DND-41 (cell line): ENCODE measurements around the gene ZNF79.

Source experiments
- ATAC-seq: fragments of 200-7000 bp; cut with Tn5 transposase; 3 replicates; pipeline ENCODE4 v1.9.1; 2021; ENCODE audit warnings: low read depth; ENCODE audit not compliant: insufficient read depth
- DNase-seq: peaks from one replicate; pipeline ENCODE4 v3.0.0-alpha.2; 2020
- H2AFZ ChIP-seq: 2 replicates; pipeline ENCODE4 v1.6.0; 2012; ENCODE audit warnings: low read depth, low read length
- H3K27ac ChIP-seq: 2 replicates; pipeline ENCODE4 v1.5.1; 2012; ENCODE audit warnings: low read length, inconsistent platforms
- H3K27me3 ChIP-seq: fragments of 200-600 bp; sonication (generic); 2 replicates; pipeline ENCODE4 v1.6.0; 2012; ENCODE audit warnings: low read length, mild to moderate bottlenecking, inconsistent platforms; ENCODE audit not compliant: insufficient read depth, poor library complexity
- H3K36me3 ChIP-seq: 2 replicates; pipeline ENCODE4 v1.5.1; 2012; ENCODE audit warnings: low read length, inconsistent platforms; ENCODE audit not compliant: insufficient read depth
- H3K4me1 ChIP-seq: 2 replicates; pipeline ENCODE4 v1.5.1; 2012; ENCODE audit warnings: mild to moderate bottlenecking, low read length; ENCODE audit not compliant: insufficient read depth
- H3K4me2 ChIP-seq: 2 replicates; pipeline ENCODE4 v1.6.0; 2012; ENCODE audit warnings: mild to moderate bottlenecking, moderate library complexity, low read length, inconsistent platforms; ENCODE audit not compliant: insufficient read depth
- H3K4me3 ChIP-seq, 2 experiments: fragments of 200-600 bp in 1 of 2; shearing (Covaris generic) in 1 of 2; 2 replicates each; pipeline ENCODE4 v1.5.1; 2012 to 2016; ENCODE audit warnings: inconsistent platforms in 2 of 2, low read length in 2 of 2, mild to moderate bottlenecking in 2 of 2, low read depth in 1 of 2, moderate library complexity in 1 of 2
- H3K79me2 ChIP-seq: 2 replicates; pipeline ENCODE4 v1.6.0; 2012; ENCODE audit warnings: low read length, inconsistent platforms; ENCODE audit not compliant: insufficient read depth
- H3K9ac ChIP-seq: 2 replicates; pipeline ENCODE4 v1.6.0; 2012; ENCODE audit warnings: low read depth, mild to moderate bottlenecking, inconsistent platforms, low read length, moderate library complexity
- H3K9me3 ChIP-seq: 2 replicates; pipeline ENCODE4 v1.5.1; 2012; ENCODE audit warnings: low read length, moderate library complexity, mild to moderate bottlenecking, inconsistent platforms; ENCODE audit not compliant: insufficient read depth, severe bottlenecking
- H4K20me1 ChIP-seq: 2 replicates; pipeline ENCODE4 v1.6.0; 2012; ENCODE audit warnings: low read length; ENCODE audit not compliant: insufficient read depth
- CTCF ChIP-seq: IDR thresholded peaks from 2 replicates; pipeline ENCODE4 v1.5.1; 2012; ENCODE audit warnings: borderline replicate concordance, low read length, moderate library complexity, mild to moderate bottlenecking; ENCODE audit not compliant: poor library complexity, severe bottlenecking; ENCODE audit errors: extremely low read depth
- EZH2 ChIP-seq: IDR thresholded peaks from 3 replicates; pipeline ENCODE4 v1.6.1; 2012; ENCODE audit warnings: borderline replicate concordance, low read depth, mild to moderate bottlenecking, moderate library complexity, low read length, inconsistent platforms; ENCODE audit not compliant: severe bottlenecking

Gene ZNF79

GRCh38 chr9:127415141-127415540, 9.0 kb upstream of the ZNF79 start:
- H3K4me3 ChIP-seq, result no peak overlapping the region
- H3K27me3 ChIP-seq, result peaks cover 10% of the 10 kb centered on the region
- H3K79me2 ChIP-seq, result no peaks in the 10 kb centered on the region
- no peak overlapping the region for H2AFZ ChIP-seq
- H3K36me3 ChIP-seq, result no peaks in the 10 kb centered on the region
- no peaks in the 10 kb centered on the region for H3K9me3 ChIP-seq
- ATAC-seq, result no peak
- no peak for TF ChIP-seq CTCF
- TF ChIP-seq EZH2, result no peak
- no peak overlapping the region for H3K4me2 ChIP-seq
- H3K4me1 ChIP-seq, result no peaks in the 10 kb centered on the region
- DNase-seq, result no peak
- H3K27ac ChIP-seq, result no peak overlapping the region
- H4K20me1 ChIP-seq, result peaks cover 19% of the 10 kb centered on the region; the same call in 1 of the 2 replicates
- no peak overlapping the region for H3K9ac ChIP-seq

GRCh38 chr9:127415657-127416056, 8.5 kb upstream of the ZNF79 start:
- Histone ChIP-seq H2AFZ (no peak overlapping the region), H3K4me2 (no peak overlapping the region), H3K27me3 (peaks cover 7% of the 10 kb centered on the region), H3K79me2 (no peaks in the 10 kb centered on the region), H3K9ac (no peak overlapping the region), H3K9me3 (no peaks in the 10 kb centered on the region), H3K4me3 (no peak overlapping the region), H4K20me1 (peaks cover 19% of the 10 kb centered on the region; the same call in 1 of the 2 replicates), H3K4me1 (no peaks in the 10 kb centered on the region), H3K27ac (no peak overlapping the region), H3K36me3 (no peaks in the 10 kb centered on the region)
- TF ChIP-seq CTCF (no peak), EZH2 (no peak)
- DNase-seq (no peak), ATAC-seq (no peak)

DNA sequence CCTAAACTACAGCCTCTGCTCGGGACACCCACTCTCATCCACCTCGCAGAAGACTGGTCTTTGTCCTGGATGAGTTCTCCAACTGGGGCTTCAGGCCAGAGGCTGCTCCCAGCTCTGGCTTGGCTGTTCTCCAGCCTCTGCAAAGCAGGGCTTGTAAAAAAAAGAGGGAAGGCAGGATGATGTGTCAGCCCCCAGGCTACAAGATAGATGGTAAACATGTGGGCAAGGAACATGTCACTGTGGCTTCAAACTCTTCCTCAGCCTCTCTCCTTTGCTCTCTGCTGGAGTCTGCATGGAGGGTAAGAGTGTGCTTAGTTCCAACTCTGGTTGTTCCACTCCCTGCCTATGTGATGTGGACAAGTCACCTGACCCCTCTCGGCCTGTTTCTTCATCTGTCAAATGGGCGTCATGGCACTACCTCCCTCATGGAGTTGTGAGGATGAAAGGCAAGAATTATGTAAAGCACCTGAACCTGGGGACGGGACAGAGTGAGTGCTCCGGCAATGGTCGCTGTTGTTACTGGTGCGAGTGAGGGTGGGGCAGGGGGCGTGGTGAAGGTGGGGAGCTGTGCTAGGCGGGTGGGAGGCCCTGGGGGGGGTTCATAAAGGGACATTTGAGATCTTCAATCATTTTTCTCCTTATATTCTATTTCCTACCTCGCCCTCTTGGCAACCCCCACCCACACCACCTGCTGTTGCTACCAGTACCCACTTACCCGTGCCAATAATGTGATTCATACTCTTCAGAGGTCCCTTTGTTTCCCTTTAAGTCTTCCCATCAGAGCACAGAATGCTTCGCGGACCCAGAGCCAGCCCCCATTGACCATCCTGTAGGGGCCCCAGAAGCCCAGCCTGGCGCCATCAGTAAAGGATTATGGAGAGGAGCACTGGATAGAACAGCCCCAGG, 6.8 kb upstream of the ZNF79 start:
- TF ChIP-seq CTCF (no peak), EZH2 (no peak)
- no peaks in the 10 kb centered on the region for H3K79me2 ChIP-seq
- no peaks in the 10 kb centered on the region for H3K27me3 ChIP-seq
- H3K9me3 ChIP-seq, result no peaks in the 10 kb centered on the region
- no peak overlapping the region for H2AFZ ChIP-seq
- no peak overlapping the region for H3K4me2 ChIP-seq
- H3K36me3 ChIP-seq, result no peaks in the 10 kb centered on the region
- ATAC-seq (no peak), DNase-seq (no peak)
- no peak overlapping the region for H3K27ac ChIP-seq
- no peak overlapping the region for H3K9ac ChIP-seq
- no peak overlapping the region for H3K4me3 ChIP-seq
- peaks cover under 1% of the 10 kb centered on the region for H3K4me1 ChIP-seq
- H4K20me1 ChIP-seq, result peaks cover 17% of the 10 kb centered on the region; the same call in 1 of the 2 replicates
